ENCODE measurements around the gene IQCH.

The IQCH gene

DNA sequence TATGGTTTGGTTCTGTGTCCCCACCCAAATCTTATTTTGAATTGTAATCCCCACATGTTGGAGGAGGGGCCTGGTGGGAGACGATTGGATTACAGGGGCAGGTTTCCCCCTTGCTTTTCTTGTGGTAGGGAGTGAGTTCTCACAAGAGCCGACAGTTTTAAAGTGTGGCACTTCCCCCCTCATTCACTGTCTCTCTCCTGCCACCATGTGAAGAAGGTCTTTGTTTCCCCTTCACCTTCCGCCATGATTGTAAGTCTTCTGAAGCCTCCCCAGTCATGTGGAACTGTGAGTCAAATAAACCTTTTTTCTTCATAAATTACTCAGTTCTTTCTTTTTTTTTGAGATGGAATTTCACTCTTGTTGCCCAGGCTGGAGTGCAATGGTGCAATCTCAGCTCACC lies 124.9 kb downstream of the IQCH start:
- no peak for DNase-seq
- Mint-ChIP-seq H3K27ac (no peak overlapping the region), H3K4me1 (peaks cover 16% of the 10 kb centered on the region), H3K27me3 (ENCODE audit: low read depth, poor library complexity) (no peaks in the 10 kb centered on the region), H3K4me3 (no peak overlapping the region), H3K36me3 (ENCODE audit: low read depth) (no peaks in the 10 kb centered on the region), H3K9me3 (no peaks in the 10 kb centered on the region)
- no peak for TF ChIP-seq CTCF (IDR thresholded peaks at IDR 0.05)

DNA sequence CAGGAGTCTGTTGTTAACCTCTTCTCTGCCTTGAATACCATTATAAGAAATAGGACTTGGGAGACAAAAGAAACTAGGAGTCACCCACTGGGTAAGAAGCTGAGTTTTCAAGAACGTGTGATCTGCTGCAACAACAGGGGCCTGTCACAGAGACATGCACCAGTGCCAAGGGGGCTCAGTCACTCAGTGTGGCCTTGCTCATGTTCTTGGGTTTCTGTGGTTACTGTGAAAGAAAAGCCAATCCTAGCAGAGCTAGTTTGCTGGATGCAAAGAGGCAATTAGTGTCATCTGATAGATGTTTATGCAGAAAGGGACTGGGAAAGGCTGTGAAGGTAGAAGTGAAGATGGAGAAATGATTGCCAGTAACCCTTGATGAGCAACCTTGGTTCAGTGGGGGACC lies 126.3 kb downstream of the IQCH start:
- no peak for TF ChIP-seq CTCF (IDR thresholded peaks at IDR 0.05)
- DNase-seq, result no peak
- no peak overlapping the region for H3K27ac Mint-ChIP-seq
- H3K4me1 Mint-ChIP-seq, result peaks cover 16% of the 10 kb centered on the region
- H3K9me3 Mint-ChIP-seq, result no peaks in the 10 kb centered on the region
- no peaks in the 10 kb centered on the region for H3K36me3 Mint-ChIP-seq (ENCODE audit: low read depth)
- H3K4me3 Mint-ChIP-seq, result no peak overlapping the region
- H3K27me3 Mint-ChIP-seq (ENCODE audit: low read depth, poor library complexity), result no peaks in the 10 kb centered on the region

DNA sequence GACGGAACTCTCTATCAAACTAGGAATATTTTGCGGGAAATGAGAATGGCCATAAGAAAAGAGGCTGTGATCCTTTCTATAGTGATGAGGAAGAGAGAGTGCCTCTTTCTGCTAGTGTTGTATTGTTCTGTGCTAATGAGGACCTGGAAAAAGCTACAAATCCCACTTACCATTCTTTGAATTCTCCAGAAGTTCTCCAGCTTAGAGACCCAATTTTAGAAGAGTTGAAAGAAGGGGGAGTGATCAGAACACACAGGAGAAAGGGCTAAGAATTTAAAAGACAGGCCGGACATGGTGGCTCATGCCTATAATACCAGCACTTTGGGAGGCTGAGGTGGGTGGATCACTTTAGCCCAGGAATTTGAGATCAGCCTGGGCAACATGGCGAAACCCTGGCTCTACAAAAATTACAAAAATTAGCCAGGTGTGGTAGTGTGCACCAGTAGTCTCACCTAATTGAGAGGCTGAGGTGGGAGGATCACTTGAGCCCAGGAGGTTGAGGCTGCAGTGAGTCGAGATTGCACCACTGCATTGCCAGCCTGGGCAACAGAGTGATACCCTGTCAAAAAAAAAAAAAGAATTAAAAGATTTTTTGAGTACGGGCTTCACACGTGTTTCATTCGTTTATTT lies 126.9 kb downstream of the IQCH start:
- Mint-ChIP-seq H3K36me3 (ENCODE audit: low read depth) (no peaks in the 10 kb centered on the region), H3K4me1 (peaks cover 16% of the 10 kb centered on the region), H3K27ac (no peak overlapping the region), H3K27me3 (ENCODE audit: low read depth, poor library complexity) (no peaks in the 10 kb centered on the region), H3K4me3 (no peak overlapping the region), H3K9me3 (no peaks in the 10 kb centered on the region)
- TF ChIP-seq CTCF (IDR thresholded peaks at IDR 0.05), result no peak
- DNase-seq, result no peak

DNA sequence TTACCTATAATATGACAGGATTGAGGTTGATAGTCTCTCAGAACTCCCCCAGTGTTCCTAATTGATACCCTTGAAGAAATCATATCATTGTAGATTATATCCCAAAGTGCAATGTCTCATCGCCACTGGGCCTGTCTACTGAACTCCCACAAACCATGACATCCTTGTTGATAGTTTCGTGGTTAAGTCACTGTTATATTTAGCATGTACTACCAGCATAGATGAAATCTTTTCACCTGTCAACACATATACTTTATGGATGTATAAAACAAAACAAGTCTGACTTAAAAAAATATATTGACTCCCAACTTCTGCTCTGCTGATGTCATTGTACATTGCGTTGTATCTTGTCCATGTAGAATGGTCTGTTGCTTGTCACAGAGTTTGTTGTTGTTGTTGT lies 128.1 kb downstream of the IQCH start:
- no peak overlapping the region for H3K27ac Mint-ChIP-seq
- peaks cover 13% of the 10 kb centered on the region for H3K4me1 Mint-ChIP-seq
- no peak for TF ChIP-seq CTCF (IDR thresholded peaks at IDR 0.05)

DNA sequence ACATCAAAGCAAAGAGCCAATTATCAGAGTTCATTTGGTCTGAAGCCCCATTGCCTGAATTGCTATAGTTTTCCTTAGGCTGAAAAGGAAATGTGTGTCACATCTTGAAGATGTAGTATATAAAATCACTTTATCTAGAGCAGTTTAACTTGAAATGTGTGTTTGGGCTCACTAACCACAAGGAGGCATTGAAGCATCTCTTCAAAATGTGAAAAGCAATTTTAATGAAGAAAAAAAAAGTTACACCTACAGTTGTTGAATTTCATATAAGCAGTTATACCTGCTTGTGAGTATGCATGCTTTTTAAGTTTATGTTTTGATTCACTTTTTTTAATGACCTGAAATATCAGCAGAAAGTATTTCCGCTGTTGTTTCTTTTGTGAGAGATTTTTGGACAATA lies 129.3 kb downstream of the IQCH start:
- Mint-ChIP-seq H3K9me3 (no peaks in the 10 kb centered on the region), H3K36me3 (ENCODE audit: low read depth) (no peaks in the 10 kb centered on the region), H3K4me1 (peaks cover 6% of the 10 kb centered on the region), H3K27ac (no peak overlapping the region), H3K4me3 (no peak overlapping the region), H3K27me3 (ENCODE audit: low read depth, poor library complexity) (peaks cover 8% of the 10 kb centered on the region)
- no peak for TF ChIP-seq CTCF (IDR thresholded peaks at IDR 0.05)
- no peak for DNase-seq

More for the DNA sequence above, 128.1 kb downstream of the IQCH start:
- no peak overlapping the region for H3K4me3 Mint-ChIP-seq
- H3K9me3 Mint-ChIP-seq, result no peaks in the 10 kb centered on the region
- H3K36me3 Mint-ChIP-seq (ENCODE audit: low read depth), result no peaks in the 10 kb centered on the region
- no peak for DNase-seq
- H3K27me3 Mint-ChIP-seq (ENCODE audit: low read depth, poor library complexity), result peaks cover 4% of the 10 kb centered on the region

GRCh38 chr15:67384761-67385160 lies 130.2 kb downstream of the IQCH start:
- H3K4me3 Mint-ChIP-seq, result no peak overlapping the region
- DNase-seq, result no peak
- peaks cover 6% of the 10 kb centered on the region for H3K4me1 Mint-ChIP-seq
- H3K27ac Mint-ChIP-seq, result no peak overlapping the region
- no peak for TF ChIP-seq CTCF (IDR thresholded peaks at IDR 0.05)
- H3K36me3 Mint-ChIP-seq (ENCODE audit: low read depth), result no peaks in the 10 kb centered on the region
- H3K9me3 Mint-ChIP-seq, result no peaks in the 10 kb centered on the region
- H3K27me3 Mint-ChIP-seq (ENCODE audit: low read depth, poor library complexity), result peaks cover 8% of the 10 kb centered on the region
